22Rv1 (cell line): ENCODE data around the gene SLX4IP.

Experiments
- ZFX ChIP-seq: fragments of 450-650 bp; IDR thresholded peaks from 2 replicates; pipeline ENCODE4 v1.6.1; 2017; ENCODE audit warnings: antibody characterized with exemption, borderline replicate concordance
- TF ChIP-seq, protein P1 (sequence below): fragments of 450-650 bp; IDR thresholded peaks from 2 replicates; pipeline ENCODE4 v1.5.1; 2017; ENCODE audit warnings: mild to moderate bottlenecking

DNA sequence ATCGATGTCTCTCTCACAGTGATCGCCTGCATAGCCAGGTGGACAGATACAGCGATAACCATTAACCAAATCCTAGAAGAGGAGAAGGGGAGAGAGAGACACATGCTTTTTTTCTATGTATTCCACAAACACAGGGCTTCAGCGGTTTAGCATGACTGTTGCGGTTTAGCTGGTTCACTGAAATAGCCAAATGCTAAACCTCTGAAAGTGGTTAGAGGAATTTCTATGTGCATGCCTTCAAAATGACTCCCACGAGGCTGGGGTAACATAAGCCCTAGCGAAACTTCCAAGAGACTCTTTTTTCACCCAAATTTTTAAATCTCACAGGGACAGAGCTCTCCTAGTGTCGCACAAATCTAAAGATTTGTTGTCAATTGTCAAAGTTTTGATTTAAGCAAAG, 213.5 kb downstream of the SLX4IP start:
- TF ChIP-seq, protein P1, sequence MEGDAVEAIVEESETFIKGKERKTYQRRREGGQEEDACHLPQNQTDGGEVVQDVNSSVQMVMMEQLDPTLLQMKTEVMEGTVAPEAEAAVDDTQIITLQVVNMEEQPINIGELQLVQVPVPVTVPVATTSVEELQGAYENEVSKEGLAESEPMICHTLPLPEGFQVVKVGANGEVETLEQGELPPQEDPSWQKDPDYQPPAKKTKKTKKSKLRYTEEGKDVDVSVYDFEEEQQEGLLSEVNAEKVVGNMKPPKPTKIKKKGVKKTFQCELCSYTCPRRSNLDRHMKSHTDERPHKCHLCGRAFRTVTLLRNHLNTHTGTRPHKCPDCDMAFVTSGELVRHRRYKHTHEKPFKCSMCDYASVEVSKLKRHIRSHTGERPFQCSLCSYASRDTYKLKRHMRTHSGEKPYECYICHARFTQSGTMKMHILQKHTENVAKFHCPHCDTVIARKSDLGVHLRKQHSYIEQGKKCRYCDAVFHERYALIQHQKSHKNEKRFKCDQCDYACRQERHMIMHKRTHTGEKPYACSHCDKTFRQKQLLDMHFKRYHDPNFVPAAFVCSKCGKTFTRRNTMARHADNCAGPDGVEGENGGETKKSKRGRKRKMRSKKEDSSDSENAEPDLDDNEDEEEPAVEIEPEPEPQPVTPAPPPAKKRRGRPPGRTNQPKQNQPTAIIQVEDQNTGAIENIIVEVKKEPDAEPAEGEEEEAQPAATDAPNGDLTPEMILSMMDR, result no peak
- TF ChIP-seq ZFX, result no peak
